ENCODE results near the gene SPSB1. TPM values are rescaled to one million over a fixed set of nuclear protein-coding genes. Genes with fewer than 3 reads are reported as not detected.

Gene SPSB1
- total RNA-seq, 1 donor from 2014 or later, result 22.0 TPM

GRCh38 chr1:9397047-9397446, 104.4 kb downstream of the SPSB1 start:
- no peak for DNase-seq (ENCODE audit: low spot score in 2 of 2, unreplicated experiment in 2 of 2)
- Mint-ChIP-seq H3K27ac (no peak overlapping the region), H3K9me3 (peaks cover 5% of the 10 kb centered on the region), H3K27me3 (ENCODE audit: low read depth) (no peaks in the 10 kb centered on the region), H3K4me3 (no peak overlapping the region), H3K36me3 (peaks cover 3% of the 10 kb centered on the region), H3K4me1 (peaks cover 11% of the 10 kb centered on the region)
- no peak for TF ChIP-seq CTCF (IDR thresholded peaks at IDR 0.05; ENCODE audit: unreplicated experiment)

DNA sequence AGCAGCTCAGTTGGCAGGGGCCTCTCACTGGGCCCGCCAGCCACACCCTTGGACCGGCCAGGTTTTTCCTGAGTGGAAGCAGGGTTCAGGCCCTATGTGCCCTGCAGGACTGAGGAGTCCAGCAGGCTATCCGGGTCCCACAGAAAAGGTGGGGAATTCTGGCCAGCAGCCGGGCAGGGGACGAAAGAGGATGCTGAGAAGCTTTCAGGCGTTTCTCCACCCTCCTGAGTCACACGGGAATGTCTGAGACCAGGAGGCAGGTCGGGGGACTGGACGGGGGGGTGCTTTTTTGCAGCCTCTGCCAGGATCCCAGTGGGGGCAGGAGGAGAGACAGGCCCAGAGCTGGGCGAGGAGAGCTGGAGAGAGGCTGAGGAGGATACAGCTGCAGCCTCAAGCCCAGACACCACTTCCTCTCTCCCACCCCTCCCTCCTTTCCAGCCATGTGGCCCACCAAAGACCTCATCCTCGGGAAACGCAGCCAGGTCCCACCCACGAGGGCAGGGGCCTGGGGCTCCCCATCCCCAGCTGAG, 105.4 kb downstream of the SPSB1 start:
- Mint-ChIP-seq H3K27me3 (ENCODE audit: low read depth) (no peaks in the 10 kb centered on the region), H3K27ac (peak overlapping the region; percentile 51), H3K36me3 (peaks cover 3% of the 10 kb centered on the region), H3K4me1 (peaks cover 11% of the 10 kb centered on the region), H3K4me3 (no peak overlapping the region), H3K9me3 (peaks cover 5% of the 10 kb centered on the region)
- DNase-seq (ENCODE audit: low spot score in 2 of 2, unreplicated experiment in 2 of 2), result no peak
- TF ChIP-seq CTCF (IDR thresholded peaks at IDR 0.05; ENCODE audit: unreplicated experiment), result no peak

DNA sequence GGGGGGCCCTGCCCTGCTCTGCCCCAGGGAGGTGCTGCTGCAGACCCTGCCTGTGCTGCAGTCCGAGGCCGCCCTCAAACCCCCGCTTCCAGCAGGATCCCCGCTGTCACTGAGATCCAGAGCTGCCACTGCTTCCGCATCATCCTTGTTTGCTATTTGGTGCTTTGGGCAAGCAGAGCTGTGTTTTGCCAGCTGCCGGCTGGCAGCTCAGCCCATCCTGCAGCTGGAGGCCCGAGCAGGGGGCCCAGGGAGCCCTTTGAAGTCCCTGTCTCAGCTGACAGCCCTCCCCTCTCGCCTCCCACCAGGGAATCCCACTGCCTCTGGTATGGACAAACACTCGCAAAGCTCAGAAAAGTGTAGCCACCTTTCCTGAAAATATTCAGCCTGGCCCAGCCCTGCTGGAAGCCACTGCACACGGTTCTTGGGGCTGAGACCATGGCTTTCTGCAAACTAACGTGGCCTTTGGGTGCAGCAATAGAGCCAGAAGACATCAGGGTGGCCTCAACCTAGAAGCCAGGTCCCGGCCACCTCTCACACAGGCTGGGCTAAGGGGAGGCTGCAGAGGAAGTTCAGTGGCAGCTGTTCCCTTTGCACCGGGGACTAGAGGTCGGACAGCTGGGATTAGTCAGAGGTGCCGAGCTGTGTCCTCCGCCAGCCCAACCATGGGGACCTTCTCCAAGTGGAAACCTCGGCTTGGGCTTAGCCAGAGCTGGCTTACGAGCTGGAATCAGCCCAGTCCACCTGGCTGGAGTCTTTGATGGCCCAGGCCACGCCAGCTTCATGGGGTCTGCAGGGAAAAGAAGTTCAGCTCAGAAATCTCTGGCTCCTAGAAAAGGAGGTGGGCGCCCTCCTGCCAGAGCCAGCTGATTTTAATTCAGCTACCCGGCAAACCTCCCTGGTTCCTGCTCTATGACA, 107.1 kb downstream of the SPSB1 start:
- H3K27me3 Mint-ChIP-seq (ENCODE audit: low read depth), result no peaks in the 10 kb centered on the region
- H3K27ac Mint-ChIP-seq, result no peak overlapping the region
- H3K9me3 Mint-ChIP-seq, result peaks cover 5% of the 10 kb centered on the region
- peaks cover 3% of the 10 kb centered on the region for H3K36me3 Mint-ChIP-seq
- no peak for TF ChIP-seq CTCF (IDR thresholded peaks at IDR 0.05; ENCODE audit: unreplicated experiment)
- H3K4me3 Mint-ChIP-seq, result no peak overlapping the region
- DNase-seq (ENCODE audit: low spot score in 2 of 2, unreplicated experiment in 2 of 2), result no peak
- peaks cover 11% of the 10 kb centered on the region for H3K4me1 Mint-ChIP-seq

GRCh38 chr1:9400425-9401079, 107.9 kb downstream of the SPSB1 start:
- no peaks in the 10 kb centered on the region for H3K27me3 Mint-ChIP-seq (ENCODE audit: low read depth)

GRCh38 chr1:9401080-9401453, 108.4 kb downstream of the SPSB1 start:
- peaks cover 12% of the 10 kb centered on the region for H3K4me1 Mint-ChIP-seq
- no peaks in the 10 kb centered on the region for H3K27me3 Mint-ChIP-seq (ENCODE audit: low read depth)
- H3K9me3 Mint-ChIP-seq, result no peaks in the 10 kb centered on the region
- TF ChIP-seq CTCF (IDR thresholded peaks at IDR 0.05; ENCODE audit: unreplicated experiment), result no peak
- H3K4me3 Mint-ChIP-seq, result no peak overlapping the region
- no peak for DNase-seq (ENCODE audit: low spot score in 2 of 2, unreplicated experiment in 2 of 2)
- H3K36me3 Mint-ChIP-seq, result no peaks in the 10 kb centered on the region
- no peak overlapping the region for H3K27ac Mint-ChIP-seq

More at GRCh38 chr1:9400425-9401079, 107.9 kb downstream of the SPSB1 start:
- Mint-ChIP-seq H3K9me3 (no peaks in the 10 kb centered on the region), H3K4me1 (peaks cover 11% of the 10 kb centered on the region), H3K27ac (no peak overlapping the region), H3K4me3 (no peak overlapping the region), H3K36me3 (no peaks in the 10 kb centered on the region)
- DNase-seq (ENCODE audit: low spot score in 2 of 2, unreplicated experiment in 2 of 2), result no peak
- no peak for TF ChIP-seq CTCF (IDR thresholded peaks at IDR 0.05; ENCODE audit: unreplicated experiment)

Data from mesothelial cell of epicardium (in vitro differentiated cells).